Measurements from ENCODE around the gene C1QC. TPM values are rescaled to one million over a fixed set of nuclear protein-coding genes. Genes with fewer than 3 reads are reported as not detected.

C1QC gene
- total RNA-seq, 1 experiment from 2014 or later = not detected

- no peak overlapping the region for H3K27ac Mint-ChIP-seq
- WGBS (ENCODE audit: extremely low coverage, insufficient read length, low lambda C conversion rate) = no CpG with 5 or more reads among the region's 10 CpGs
These were observed 9.6 kb upstream of the C1QC start for GRCh38 chr1:22633697-22634463.

More at GRCh38 chr1:22633697-22634463, 9.6 kb upstream of the C1QC start:
- H3K56ac ChIP-seq (ENCODE audit: insufficient read length, low read depth, low read length) = no peak overlapping the region
- peaks cover 5% of the 10 kb centered on the region for H3K4me1 ChIP-seq (ENCODE audit: insufficient read depth, low read length)
- H2AFZ ChIP-seq (ENCODE audit: low read length) = no peak overlapping the region
- H3T11ph ChIP-seq (ENCODE audit: low read length) = no peak overlapping the region
- no peak overlapping the region for H2BK5ac ChIP-seq (ENCODE audit: insufficient read length, low read length)
- Mint-ChIP-seq H3K36me3 (ENCODE audit: insufficient read depth in 1 of 3, low read depth in 3 of 3) (no peaks in the 10 kb centered on the region; a peak in 1 of 7 replicates), H3K4me1 (peaks cover 29 to 37% of the 10 kb centered on the region in 2 experiments), H3K9me3 (no peaks in the 10 kb centered on the region; a peak in 1 of 5 replicates), H3K4me3 (no peak overlapping the region), H3K27me3 (ENCODE audit: low read depth) (peaks cover 1% of the 10 kb centered on the region)
- H3K23me2 ChIP-seq (ENCODE audit: insufficient read length, low read depth, low read length, poor library complexity, severe bottlenecking) = no peaks in the 10 kb centered on the region
- no peak overlapping the region for H2BK12ac ChIP-seq (ENCODE audit: insufficient read length, low read depth, low read length)
- no peaks in the 10 kb centered on the region for H3K79me1 ChIP-seq (ENCODE audit: insufficient read depth, low read depth, low read length, poor library complexity, severe bottlenecking)
- no peak overlapping the region for H3K9ac ChIP-seq (ENCODE audit: extremely low read depth, insufficient read length, low read length)
- no peak overlapping the region for H3K23ac ChIP-seq (ENCODE audit: insufficient read length, low read depth, low read length)
- no peak overlapping the region for H3K27ac ChIP-seq (ENCODE audit: insufficient read length, low read depth, low read length)
- TF ChIP-seq CTCF (conservative IDR thresholded peaks at IDR 0.05) = no peak
- H3K27me3 ChIP-seq (ENCODE audit: insufficient read depth, low read length) = no peaks in the 10 kb centered on the region
- no peak overlapping the region for H3K4ac ChIP-seq (ENCODE audit: low read depth, low read length)
- H2BK120ac ChIP-seq (ENCODE audit: low read depth, low read length, poor library complexity, severe bottlenecking) = no peak overlapping the region
- no peaks in the 10 kb centered on the region for H3K9me3 ChIP-seq (ENCODE audit: control insufficient read depth, low read depth, low read length)
- no peak overlapping the region for H4K8ac ChIP-seq (replicated peaks; ENCODE audit: insufficient read length, low read depth, low read length)
- DNase-seq = no peak
- no peak overlapping the region for H3K18ac ChIP-seq (ENCODE audit: insufficient read length, low read depth, low read length)
- no peak overlapping the region for H4K5ac ChIP-seq (ENCODE audit: insufficient read length, low read depth, low read length)
- peaks cover 3% of the 10 kb centered on the region for H4K20me1 ChIP-seq (ENCODE audit: control insufficient read depth, insufficient read depth, insufficient read length)
- H3K4me2 ChIP-seq (ENCODE audit: insufficient read depth, insufficient read length, low read length) = no peak overlapping the region
- H2AK5ac ChIP-seq (ENCODE audit: insufficient read length, low read length) = no peak overlapping the region
- H3K14ac ChIP-seq (ENCODE audit: insufficient read depth, low read length) = no peak overlapping the region
- no peak overlapping the region for H2BK20ac ChIP-seq (ENCODE audit: low read depth, low read length, poor library complexity, severe bottlenecking)
- no peak overlapping the region for H2BK15ac ChIP-seq (ENCODE audit: low read depth, low read length)
- H3K79me2 ChIP-seq (ENCODE audit: insufficient read depth, low read length) = no peaks in the 10 kb centered on the region
- no peak overlapping the region for H4K91ac ChIP-seq (ENCODE audit: insufficient read length, low read depth, low read length)

All from H9 (cell line).